ENCODE measurements around the gene WBP1L.

GRCh38 chr10:102850025-102850518 lies 106.3 kb downstream of the WBP1L start:
- TF ChIP-seq CTCF (IDR thresholded peaks at IDR 0.05; ENCODE audit: insufficient read depth, low read length, poor library complexity, severe bottlenecking) (no peak), EZH2phosphoT487 (conservative IDR thresholded peaks at IDR 0.05; ENCODE audit: low read length) (no peak)

Measured in SU-DHL-6 (cell line).